Activated CD8-positive, alpha-beta memory T cell treated with anti-CD3 and anti-CD28 coated beads, Interleukin-2, amount 50 U/mL, for 1 hour (primary cell): ENCODE data around the gene EIF1AD.
"Not testable (repeated sequence)": the region's sequence is repeated elsewhere in the genome, so short reads cannot be mapped to it uniquely, and the experiment has no call there.

Experiments
- DNase-seq: peaks from one replicate; pipeline ENCODE4 v3.0.0-alpha.2; 2020; ENCODE audit errors: extremely low read depth

Gene EIF1AD

DNA sequence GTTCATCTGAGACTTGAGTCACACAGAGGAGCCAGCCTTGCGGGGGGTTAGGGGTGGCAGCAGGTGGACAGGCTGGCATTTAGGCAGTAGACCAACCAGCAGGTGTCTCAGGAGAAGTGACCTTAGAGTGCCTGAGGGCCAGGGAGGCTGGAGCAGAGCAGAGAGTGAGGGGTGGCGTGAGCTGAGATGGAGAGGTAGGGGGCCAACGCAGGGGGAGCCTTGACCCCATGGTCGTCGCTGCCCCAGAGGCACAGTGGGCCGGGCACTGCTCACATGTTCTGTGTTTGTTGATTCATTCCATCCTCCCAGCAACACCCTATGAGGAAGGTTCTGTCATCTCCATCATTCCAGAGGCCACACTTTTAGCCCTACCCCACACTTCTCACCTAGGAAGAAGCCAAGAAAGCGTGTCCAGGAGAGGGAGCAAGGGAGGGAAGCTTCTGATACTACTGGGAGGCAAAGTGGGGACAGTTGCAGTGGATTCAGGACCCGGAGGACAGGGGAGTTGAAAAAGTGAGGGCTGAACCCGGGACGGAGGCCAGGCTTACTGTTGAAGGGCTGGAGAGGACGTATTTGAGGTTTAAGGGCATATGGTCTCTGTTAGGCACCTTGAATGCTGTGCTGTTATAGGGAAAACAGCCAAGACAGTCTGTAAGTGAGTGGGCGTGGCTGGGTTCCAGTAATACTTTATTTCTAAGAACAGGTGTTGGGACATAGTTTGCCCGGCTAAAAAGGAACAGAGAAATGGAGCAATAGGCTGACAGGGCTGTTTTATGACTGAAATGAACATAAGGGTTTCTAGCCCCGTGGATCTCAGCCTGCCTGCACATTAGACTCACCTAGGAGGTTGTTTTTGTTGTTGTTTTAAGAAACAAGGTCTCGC, 33.1 kb downstream of the EIF1AD start:
- DNase-seq = no peak

DNA sequence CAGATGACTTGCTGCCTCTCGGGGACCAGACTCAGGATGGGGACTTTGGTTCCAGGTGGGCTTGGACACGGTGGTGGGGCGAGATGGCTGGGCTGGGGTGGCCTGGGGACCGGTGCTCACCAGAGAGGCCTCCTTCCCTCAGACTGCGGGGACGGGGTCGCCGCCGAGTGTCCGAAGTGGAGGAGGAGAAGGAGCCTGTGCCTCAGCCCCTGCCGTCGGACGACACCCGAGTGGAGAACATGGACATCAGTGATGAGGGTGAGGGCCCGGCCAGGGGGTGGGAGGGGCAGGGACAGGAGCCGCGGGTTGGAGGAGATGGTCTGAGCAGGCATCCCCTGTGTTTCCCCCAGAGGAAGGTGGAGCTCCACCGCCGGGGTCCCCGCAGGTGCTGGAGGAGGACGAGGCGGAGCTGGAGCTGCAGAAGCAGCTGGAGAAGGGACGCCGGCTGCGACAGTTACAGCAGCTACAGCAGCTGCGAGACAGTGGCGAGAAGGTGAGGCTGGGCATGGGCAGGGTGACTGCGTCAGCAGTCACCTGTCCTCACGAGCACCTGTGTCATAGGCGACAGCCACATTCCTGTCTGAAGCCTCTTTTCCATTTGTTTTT, 34.5 kb downstream of the EIF1AD start:
- DNase-seq = no peak

- DNase-seq = no peak
These were observed 35.8 kb downstream of the EIF1AD start for GRCh38 chr11:65965986-65966762.

DNA sequence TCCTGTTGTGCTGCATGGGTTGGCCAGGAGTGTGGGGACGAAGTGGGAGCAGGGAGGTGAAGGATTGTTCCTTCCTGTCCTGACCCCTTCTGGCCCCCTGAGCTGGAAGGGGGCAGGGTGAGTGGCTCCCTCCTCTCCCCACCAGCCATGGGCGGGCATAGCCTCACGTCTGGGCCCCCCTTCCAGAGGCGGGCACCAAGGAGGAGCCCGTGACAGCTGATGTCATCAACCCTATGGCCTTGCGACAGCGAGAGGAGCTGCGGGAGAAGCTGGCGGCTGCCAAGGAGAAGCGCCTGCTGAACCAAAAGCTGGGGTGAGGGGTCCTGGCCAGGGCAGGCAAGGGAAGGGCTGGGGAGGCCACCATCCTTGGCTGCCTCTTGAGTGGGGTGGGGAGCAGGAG, 37.1 kb downstream of the EIF1AD start:
- DNase-seq = no peak

GRCh38 chr11:65962141-65962564, 39.8 kb downstream of the EIF1AD start:
- DNase-seq = no peak

DNA sequence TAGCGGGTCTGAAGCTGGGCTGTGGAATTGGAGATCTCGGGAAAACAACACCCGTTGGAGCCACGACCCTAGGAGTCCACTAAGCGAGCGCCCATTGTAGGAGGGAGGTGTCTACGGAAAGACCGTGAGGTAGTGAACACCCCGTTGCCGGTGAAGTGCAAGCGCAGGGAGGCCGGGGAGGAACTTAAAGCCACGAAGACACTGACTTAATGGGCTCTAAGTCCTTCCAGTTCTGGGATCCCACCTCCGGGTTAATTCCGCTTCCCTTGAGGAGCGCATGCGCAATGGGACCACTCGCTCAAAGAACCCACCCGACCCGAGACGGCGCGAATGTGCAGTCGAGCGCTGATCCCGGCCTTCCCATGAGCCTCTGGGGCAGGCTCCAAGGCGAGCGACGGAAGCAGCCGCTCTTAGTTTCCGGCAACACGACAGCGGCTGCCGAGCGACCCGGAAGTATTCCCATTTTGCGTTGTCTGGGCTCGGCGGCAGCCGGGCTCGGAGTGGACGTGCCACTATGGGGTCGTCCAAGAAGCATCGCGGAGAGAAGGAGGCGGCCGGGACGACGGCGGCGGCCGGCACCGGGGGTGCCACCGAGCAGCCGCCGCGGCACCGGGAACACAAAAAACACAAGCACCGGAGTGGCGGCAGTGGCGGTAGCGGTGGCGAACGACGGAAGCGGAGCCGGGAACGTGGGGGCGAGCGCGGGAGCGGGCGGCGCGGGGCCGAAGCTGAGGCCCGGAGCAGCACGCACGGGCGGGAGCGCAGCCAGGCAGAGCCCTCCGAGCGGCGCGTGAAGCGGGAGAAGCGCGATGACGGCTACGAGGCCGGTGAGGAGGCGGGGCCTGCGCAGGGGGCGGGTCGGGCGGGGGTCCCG, 40.5 kb downstream of the EIF1AD start, which contains the start of gene SART1:
SART1 (plus strand) TSS at position 468 of the 874 bp plus-strand sequence; CDS start at position 515, 47 bp downstream.
- DNase-seq = peak; percentile 97

DNA sequence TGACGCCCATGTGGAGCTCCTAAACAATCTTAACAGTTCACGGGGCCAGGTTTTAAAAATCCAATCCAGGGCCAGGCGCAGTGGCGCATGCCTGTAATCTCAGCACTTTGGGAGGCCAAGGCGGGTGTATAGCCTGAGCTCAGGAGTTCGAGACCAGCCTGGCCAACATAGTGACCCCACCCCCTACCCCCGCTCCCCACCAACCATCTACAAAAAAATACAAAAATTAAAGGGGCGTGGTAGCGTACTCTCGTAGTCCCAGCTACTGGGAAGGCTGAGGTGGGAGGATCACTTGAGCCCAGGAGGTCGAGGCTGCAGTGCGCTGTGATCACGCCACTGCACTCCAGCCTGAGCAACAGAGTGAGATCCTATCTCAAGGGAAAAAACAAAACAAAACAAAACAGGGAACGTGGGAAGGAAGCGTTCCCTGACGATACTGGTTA, 41.1 kb downstream of the EIF1AD start:
- DNase-seq = no peak

- DNase-seq = no peak
These were observed 43.1 kb downstream of the EIF1AD start for GRCh38 chr11:65958774-65959420.

- no peak for DNase-seq
These were observed 43.7 kb downstream of the EIF1AD start for GRCh38 chr11:65958291-65958690.

DNA sequence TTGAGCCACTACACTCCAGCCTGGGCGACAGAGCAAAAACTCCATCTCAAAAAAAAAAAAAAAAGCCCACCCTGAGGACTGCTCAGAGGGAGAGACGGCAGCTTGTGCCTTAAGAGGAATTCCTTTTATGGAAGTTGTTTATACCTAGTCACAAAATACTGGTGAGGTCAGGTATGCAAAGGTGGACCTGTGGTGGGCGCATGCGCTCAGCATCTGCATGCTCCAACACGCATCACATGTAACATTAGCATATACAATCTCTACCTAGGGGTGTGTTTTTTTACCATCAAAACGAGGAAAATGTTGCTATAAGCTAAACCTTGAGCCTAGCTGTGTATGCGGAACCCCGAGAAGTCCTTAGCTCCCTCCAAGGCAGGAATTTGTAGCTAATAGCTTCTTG, 47.2 kb downstream of the EIF1AD start:
- no peak for DNase-seq

GRCh38 chr11:65953471-65953870, 48.5 kb downstream of the EIF1AD start:
- no peak for DNase-seq

GRCh38 chr11:65952052-65952521, 49.9 kb downstream of the EIF1AD start:
- no peak for DNase-seq

DNA sequence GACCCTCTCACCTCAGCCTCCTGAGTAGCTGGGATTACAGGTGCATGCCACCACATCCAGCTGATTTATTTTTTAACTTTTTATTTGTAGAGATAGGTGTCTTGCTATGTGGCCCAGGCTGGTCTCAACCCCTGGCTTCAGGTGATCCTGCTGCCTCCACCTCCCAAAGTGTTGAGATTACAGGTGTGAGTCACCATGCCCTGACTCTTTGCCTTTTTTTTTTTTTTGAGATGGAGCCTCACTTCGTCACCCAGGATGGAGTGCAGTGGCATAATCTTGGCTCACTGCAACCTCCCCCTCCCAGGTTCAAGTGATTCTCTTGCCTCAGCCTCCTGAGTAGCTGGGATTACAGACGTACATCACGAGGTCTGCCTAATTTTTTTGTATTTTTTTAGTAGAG, 50.3 kb downstream of the EIF1AD start:
- not testable (repeated sequence) for DNase-seq

GRCh38 chr11:65950711-65951110, 51.2 kb downstream of the EIF1AD start:
- not testable (repeated sequence) for DNase-seq

- no peak for DNase-seq
These were observed 54.3 kb downstream of the EIF1AD start for GRCh38 chr11:65947603-65948125.

GRCh38 chr11:65947133-65947532, 54.8 kb downstream of the EIF1AD start:
- DNase-seq = no peak

DNA sequence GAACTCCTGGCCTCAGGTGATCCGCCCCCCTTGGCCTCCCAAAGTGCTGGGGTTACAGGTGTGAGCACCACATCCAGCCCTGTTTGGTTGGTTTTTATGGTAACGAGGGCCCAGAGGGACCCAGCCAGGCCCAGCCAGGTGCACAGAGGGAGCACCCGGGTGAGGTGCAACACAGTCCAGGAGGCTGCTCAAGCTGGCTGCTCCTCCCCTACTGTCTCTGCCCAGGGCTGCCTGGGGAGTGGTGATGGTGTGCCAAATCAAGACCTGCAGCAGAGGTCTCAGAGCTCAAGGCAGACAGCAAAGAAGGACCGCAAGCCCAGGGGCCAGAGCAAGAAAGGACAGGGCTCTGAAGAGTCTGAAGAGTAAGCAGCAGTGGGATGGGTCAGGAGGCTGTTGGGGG, 55.3 kb downstream of the EIF1AD start:
- DNase-seq = no peak
